GM12875 (cell line): ENCODE measurements around the gene CROCC2.
"Not testable (repeated sequence)": the region's sequence is repeated elsewhere in the genome, so short reads cannot be mapped to it uniquely, and the experiment has no call there.

Experiments used
- H3K4me3 ChIP-seq: one replicate; pipeline ENCODE4 v1.5.1; 2011; ENCODE audit warnings: low read depth, low read length, control low read depth
- TF ChIP-seq, protein P1 (sequence below): IDR thresholded peaks from 2 replicates; pipeline ENCODE4 v1.5.1; 2011; ENCODE audit warnings: low read depth, mild to moderate bottlenecking, control low read depth, inconsistent platforms, low read length, moderate library complexity, borderline replicate concordance; ENCODE audit not compliant: insufficient read depth

Gene CROCC2

DNA sequence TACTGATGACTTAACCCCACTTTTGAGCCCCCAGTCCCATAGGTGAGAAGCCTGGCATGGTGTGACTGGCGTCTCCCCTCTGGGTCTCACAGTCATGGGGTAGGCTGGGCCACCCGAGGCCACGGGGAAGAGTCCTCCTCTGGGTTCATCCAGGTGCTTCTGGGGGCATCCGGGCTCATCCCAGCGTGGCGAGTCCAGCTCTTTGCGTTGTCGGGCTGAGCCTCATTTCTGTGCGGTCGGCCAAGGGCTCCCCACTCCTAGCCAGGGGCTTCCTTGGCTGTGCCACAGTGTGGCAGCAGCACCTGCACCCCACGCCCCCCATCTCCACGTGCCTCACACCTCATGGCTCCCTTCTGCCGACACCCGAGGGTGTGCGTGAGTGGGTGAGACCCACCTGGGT is 64.7 kb downstream of the CROCC2 start:
- no peak overlapping the region for H3K4me3 ChIP-seq
- TF ChIP-seq, protein P1, sequence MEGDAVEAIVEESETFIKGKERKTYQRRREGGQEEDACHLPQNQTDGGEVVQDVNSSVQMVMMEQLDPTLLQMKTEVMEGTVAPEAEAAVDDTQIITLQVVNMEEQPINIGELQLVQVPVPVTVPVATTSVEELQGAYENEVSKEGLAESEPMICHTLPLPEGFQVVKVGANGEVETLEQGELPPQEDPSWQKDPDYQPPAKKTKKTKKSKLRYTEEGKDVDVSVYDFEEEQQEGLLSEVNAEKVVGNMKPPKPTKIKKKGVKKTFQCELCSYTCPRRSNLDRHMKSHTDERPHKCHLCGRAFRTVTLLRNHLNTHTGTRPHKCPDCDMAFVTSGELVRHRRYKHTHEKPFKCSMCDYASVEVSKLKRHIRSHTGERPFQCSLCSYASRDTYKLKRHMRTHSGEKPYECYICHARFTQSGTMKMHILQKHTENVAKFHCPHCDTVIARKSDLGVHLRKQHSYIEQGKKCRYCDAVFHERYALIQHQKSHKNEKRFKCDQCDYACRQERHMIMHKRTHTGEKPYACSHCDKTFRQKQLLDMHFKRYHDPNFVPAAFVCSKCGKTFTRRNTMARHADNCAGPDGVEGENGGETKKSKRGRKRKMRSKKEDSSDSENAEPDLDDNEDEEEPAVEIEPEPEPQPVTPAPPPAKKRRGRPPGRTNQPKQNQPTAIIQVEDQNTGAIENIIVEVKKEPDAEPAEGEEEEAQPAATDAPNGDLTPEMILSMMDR, result no peak

DNA sequence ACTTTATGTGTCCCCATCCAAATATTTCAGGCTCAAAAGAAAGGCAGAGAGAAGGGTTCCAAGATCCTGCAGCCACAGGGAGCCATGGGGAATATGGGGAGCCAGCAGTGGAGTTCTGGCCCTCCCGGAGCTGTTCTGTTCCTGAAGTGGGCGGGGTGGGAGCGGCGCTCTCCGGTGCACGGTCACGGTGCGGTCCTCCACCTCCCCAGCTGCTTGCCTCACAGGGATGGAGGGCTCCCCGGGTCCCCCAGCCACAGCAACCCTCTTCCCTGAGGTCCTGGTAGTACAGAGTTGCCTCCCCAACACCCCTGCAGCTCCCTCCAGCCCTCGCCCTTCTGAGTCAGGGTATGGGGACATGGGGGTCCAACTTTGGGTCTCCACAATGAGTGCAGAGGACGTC is 66.1 kb downstream of the CROCC2 start:
- no peak overlapping the region for H3K4me3 ChIP-seq
- TF ChIP-seq, protein P1, result no peak

DNA sequence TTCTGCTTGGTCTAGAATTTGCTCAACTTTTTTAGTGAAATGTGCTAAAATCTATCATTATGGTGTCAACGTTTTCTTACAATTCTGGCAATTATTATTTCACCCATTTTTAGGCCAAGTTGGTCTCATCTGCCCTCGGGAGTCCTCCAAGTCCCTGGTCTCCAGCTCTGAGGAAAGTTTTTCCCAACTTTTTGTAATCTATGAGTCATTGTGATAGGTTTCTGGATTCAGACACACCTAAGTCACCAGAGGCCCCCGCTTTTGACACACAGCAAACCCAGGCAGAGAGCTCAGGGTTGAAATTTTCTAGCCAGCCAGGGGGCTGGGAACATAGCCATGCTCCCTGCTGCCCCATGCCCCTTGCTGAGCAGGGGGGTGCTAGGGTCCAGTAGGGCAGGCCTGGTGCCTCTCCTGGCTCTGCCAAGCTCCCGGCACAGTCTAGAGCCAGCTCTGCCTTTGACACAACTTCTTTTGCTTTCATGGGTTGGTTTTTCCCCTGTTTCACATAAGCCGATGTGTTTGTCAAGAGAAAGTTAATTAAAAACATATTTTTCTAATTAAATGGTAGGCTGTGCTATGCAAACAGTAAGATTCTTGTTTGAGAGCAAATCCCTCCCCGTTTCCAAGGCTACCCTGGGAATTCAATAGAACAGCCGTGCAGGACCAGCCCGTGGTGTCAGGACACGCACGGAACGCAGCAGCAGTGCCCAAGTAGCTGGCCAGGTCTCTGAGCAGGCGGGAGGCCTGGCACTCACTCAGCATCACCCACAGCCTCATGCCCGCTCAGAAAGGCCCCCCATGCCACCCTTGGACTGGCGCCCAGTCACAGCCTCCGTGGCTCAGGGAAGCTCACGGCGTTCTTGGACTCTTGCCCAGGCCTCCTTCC is 66.7 kb downstream of the CROCC2 start:
- TF ChIP-seq, protein P1, result no peak
- no peak overlapping the region for H3K4me3 ChIP-seq

DNA sequence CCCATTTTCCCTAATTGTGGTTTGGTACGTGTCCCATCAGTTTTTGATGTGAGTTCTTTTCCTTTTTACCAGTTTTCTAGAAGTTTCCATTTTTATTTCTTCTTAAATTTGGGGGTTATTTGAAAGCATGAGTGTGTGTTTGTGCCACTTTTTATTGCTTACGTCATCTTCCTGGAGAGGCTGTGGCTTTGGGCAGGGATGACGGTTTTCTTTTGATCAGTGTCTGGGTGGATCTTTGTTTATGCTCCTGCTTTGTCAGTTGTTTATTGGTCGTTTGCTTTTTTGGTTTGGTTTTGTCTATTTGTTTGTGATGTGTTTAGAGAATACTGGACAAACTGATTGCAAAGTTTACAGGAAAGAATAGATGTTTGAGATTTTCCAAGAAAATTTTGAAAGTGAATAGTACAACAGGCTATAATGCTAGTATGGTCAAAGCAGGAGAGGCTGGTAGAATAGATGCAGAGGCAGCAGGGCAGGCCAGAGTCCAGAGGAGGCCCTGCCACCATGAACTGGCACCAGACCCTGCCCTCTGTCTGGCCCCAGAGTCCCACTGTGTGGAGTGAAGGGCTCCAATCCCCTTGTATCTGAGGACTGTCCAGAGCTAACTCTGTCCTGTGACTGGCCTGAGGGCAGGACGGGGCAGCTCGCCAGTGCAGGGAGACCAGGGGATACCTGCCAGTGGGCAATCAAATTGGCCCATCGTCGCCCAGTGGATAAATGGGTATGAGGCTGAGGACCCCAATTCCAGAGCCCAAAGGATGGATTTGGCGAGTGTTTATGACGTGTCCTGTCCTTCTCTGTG is 68.8 kb downstream of the CROCC2 start:
- TF ChIP-seq, protein P1, result no peak
- H3K4me3 ChIP-seq, result no peak overlapping the region

DNA sequence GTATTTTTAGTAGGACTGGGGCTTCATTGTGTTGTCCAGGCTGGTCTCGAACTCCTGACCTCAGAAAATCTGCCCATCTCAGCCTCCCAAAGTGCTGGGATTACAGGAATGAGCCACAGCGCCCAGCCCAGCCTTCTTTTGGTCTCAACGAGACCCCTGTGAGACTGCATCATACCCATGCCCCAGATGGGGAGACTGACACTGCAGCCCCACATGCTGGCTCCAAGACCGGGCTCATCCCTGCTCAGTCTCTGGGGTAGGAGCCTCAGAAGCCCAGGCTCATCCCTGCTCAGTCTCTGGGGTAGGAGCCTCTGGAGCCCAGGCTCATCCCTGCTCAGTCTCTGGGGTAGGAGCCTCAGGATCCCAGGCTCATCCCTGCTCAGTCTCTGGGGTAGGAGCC is 69.8 kb downstream of the CROCC2 start:
- not testable (repeated sequence) for H3K4me3 ChIP-seq

DNA sequence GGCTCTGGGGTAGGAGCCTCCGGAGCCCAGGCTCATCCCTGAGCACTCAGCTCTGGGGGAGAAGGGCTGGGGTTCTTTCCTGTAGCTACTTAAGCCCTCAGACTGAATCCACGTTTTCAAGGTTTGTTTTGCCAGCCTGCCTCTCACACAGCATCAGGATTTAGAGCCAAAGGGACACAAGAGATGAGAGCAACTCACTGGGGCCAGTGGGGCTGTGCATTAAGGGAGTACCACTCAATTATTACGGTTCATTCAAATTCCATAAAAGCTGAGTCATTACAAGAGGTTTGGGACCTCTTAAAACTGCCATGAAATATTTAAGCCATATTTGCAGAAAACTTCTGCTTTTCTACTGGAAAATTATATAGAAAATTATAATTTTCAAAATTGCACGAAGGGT is 75.1 kb downstream of the CROCC2 start:
- TF ChIP-seq, protein P1, result no peak
- no peak overlapping the region for H3K4me3 ChIP-seq

DNA sequence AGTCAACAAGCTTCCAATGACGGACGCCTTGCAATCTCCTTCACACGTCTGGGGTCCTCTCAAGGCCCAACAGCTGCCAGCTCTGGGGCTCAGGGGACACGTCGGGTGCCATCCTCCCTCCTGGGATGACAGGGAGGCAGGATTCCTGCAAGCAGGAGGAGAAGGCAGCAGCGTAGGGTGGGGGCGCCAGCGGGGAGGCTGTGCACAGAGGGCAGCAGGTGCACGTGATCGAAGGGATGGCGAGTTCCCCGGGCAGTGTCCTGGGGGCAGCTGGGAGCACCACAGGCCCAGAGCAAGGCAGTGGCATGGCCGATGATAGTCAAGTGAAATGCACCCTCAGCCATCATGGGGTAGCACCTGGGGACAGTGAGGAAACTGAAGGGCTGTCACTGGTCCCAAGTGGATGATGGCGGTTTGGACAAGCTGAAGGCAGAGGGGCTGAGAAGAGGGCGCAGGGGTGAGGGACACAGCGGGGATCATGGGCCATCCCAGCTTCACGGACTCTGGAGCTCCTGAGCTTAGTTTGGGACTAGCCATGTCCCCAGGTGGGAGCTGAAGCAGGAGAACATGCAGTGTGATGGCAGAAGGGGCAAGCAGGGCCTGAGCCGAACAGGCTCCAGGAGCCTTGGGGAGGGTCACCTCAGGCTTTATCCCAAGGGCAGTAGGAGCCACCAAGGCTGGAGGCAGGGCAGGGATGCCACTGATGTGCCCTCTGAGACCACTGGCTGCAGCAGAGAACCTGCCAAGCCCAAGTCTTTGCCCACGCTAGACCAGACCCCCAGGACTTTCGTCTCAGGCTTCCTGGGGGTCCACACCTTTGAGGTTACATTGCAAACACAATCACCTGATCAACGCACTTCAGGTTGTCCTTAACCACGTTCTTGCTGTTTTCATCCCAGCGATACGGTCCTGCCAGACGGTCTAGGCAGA is 76.0 kb downstream of the CROCC2 start:
- H3K4me3 ChIP-seq, result no peak overlapping the region
- TF ChIP-seq, protein P1, result no peak
